ENCODE measurements around the gene ENDOG. TPM values are rescaled to one million over a fixed set of nuclear protein-coding genes. Genes with fewer than 3 reads are reported as not detected.
"Not testable (repeated sequence)": the region's sequence is repeated elsewhere in the genome, so short reads cannot be mapped to it uniquely, and the experiment has no call there.

Gene ENDOG
- total and polyA plus RNA-seq, 2 experiments from 2014 or later = 21.4 to 26.7 TPM

- Histone ChIP-seq H3K9me2 (ENCODE audit: insufficient read depth) (no peaks in the 10 kb centered on the region), H3F3A (ENCODE audit: insufficient read depth) (no peaks in the 10 kb centered on the region), H3K27ac (no peak overlapping the region), H3K9ac (no peak overlapping the region), H3K36me3 (ENCODE audit: low read depth) (no peaks in the 10 kb centered on the region), H3K4me3 (no peak overlapping the region), H4K20me1 (ENCODE audit: insufficient read depth) (no peaks in the 10 kb centered on the region), H3K9me3 (ENCODE audit: low read depth) (no peaks in the 10 kb centered on the region), H3K79me2 (ENCODE audit: insufficient read depth) (no peaks in the 10 kb centered on the region), H3K4me2 (ENCODE audit: unreplicated experiment) (no peak overlapping the region), H3K27me3 (replicated peaks; ENCODE audit: insufficient read depth) (no peaks in the 10 kb centered on the region), H3K4me1 (ENCODE audit: insufficient read depth) (no peaks in the 10 kb centered on the region), H2AFZ (no peak overlapping the region)
- TF ChIP-seq EZH2phosphoT487 (IDR thresholded peaks at IDR 0.05; ENCODE audit: insufficient read depth, low read depth) (no peak), EZH2 (IDR thresholded peaks at IDR 0.05; ENCODE audit: insufficient read depth, poor library complexity, severe bottlenecking) (no peak)
- no peak for DNase-seq
- 90 to 93% methylated on average over 7 of the region's 7 CpGs for WGBS, 2 experiments (ENCODE audit: low coverage in 1 of 2, low lambda C conversion rate in 2 of 2, missing lambda C conversion rate in 2 of 2)
- in situ Hi-C loops (cut with MboI) = no loop called here
These were observed 52.0 kb downstream of the ENDOG start for GRCh38 chr9:128870128-128870940.

GRCh38 chr9:128870941-128871265 lies 52.6 kb downstream of the ENDOG start:
- WGBS, 2 experiments (ENCODE audit: low coverage in 1 of 2, low lambda C conversion rate in 2 of 2, missing lambda C conversion rate in 2 of 2) = 91 to 94% methylated on average over 7 of the region's 7 CpGs
- H3K36me3 ChIP-seq (ENCODE audit: low read depth); H3K27ac ChIP-seq; H3K9me3 ChIP-seq (ENCODE audit: low read depth); H2AFZ ChIP-seq; H4K20me1 ChIP-seq (ENCODE audit: insufficient read depth); H3F3A ChIP-seq (ENCODE audit: insufficient read depth); H3K4me2 ChIP-seq (ENCODE audit: unreplicated experiment); in situ Hi-C loops (cut with MboI); H3K79me2 ChIP-seq (ENCODE audit: insufficient read depth); H3K9ac ChIP-seq; DNase-seq; H3K9me2 ChIP-seq (ENCODE audit: insufficient read depth); H3K27me3 ChIP-seq (replicated peaks; ENCODE audit: insufficient read depth); H3K4me1 ChIP-seq (ENCODE audit: insufficient read depth); H3K4me3 ChIP-seq: not testable (repeated sequence)

Other genes starting within 250 kb of the ENDOG start
- gene DYNC2I2, start 161.7 kb upstream of the ENDOG start, total RNA-seq (2014; rRNA removed; shearing (Covaris generic)) = 64.5 and 93.1 TPM in 2 replicates
- gene DYNC2I2, start 161.7 kb upstream of the ENDOG start, polyA plus RNA-seq (2016; fragmentation: Nextera tagmentation; extraction: Ambion mirVana) = 58.8 and 60.8 TPM in 2 replicates
- 263 and 283 TPM in 2 replicates for gene SET, start 129.3 kb upstream of the ENDOG start, total RNA-seq (2014; rRNA removed; shearing (Covaris generic))
- 175 and 183 TPM in 2 replicates for gene SET, start 129.3 kb upstream of the ENDOG start, polyA plus RNA-seq (2016; fragmentation: Nextera tagmentation; extraction: Ambion mirVana)
- gene PKN3, start 116.0 kb upstream of the ENDOG start, total RNA-seq (2014; rRNA removed; shearing (Covaris generic)) = 0.89 and 2.1 TPM in 2 replicates
- 0.68 and 0.95 TPM in 2 replicates for gene PKN3, start 116.0 kb upstream of the ENDOG start, polyA plus RNA-seq (2016; fragmentation: Nextera tagmentation; extraction: Ambion mirVana)
- 48.1 and 65.1 TPM in 2 replicates for gene ZDHHC12, start 94.4 kb upstream of the ENDOG start, total RNA-seq (2014; rRNA removed; shearing (Covaris generic))
- 41.6 and 44.0 TPM in 2 replicates for gene ZDHHC12, start 94.4 kb upstream of the ENDOG start, polyA plus RNA-seq (2016; fragmentation: Nextera tagmentation; extraction: Ambion mirVana)
- 28.9 and 61.7 TPM in 2 replicates for gene ZER1, start 46.6 kb upstream of the ENDOG start, total RNA-seq (2014; rRNA removed; shearing (Covaris generic))
- 18.7 and 20.0 TPM in 2 replicates for gene ZER1, start 46.6 kb upstream of the ENDOG start, polyA plus RNA-seq (2016; fragmentation: Nextera tagmentation; extraction: Ambion mirVana)
- 15.7 and 17.3 TPM in 2 replicates for gene TBC1D13, start 31.2 kb upstream of the ENDOG start, total RNA-seq (2014; rRNA removed; shearing (Covaris generic))
- 21.9 and 25.3 TPM in 2 replicates for gene TBC1D13, start 31.2 kb upstream of the ENDOG start, polyA plus RNA-seq (2016; fragmentation: Nextera tagmentation; extraction: Ambion mirVana)
- gene SPOUT1, start 11.3 kb downstream of the ENDOG start, total RNA-seq (2014; rRNA removed; shearing (Covaris generic)) = 15.9 and 53.0 TPM in 2 replicates
- 43.0 and 46.4 TPM in 2 replicates for gene SPOUT1, start 11.3 kb downstream of the ENDOG start, polyA plus RNA-seq (2016; fragmentation: Nextera tagmentation; extraction: Ambion mirVana)
- gene KYAT1, start 63.5 kb downstream of the ENDOG start, total RNA-seq (2014; rRNA removed; shearing (Covaris generic)) = 5.1 and 5.8 TPM in 2 replicates
- 4.4 and 5.5 TPM in 2 replicates for gene KYAT1, start 63.5 kb downstream of the ENDOG start, polyA plus RNA-seq (2016; fragmentation: Nextera tagmentation; extraction: Ambion mirVana)
- gene LRRC8A, start 63.6 kb downstream of the ENDOG start, total RNA-seq (2014; rRNA removed; shearing (Covaris generic)) = 35.2 and 37.9 TPM in 2 replicates
- gene LRRC8A, start 63.6 kb downstream of the ENDOG start, polyA plus RNA-seq (2016; fragmentation: Nextera tagmentation; extraction: Ambion mirVana) = 35.6 and 36.5 TPM in 2 replicates
- 4.4 and 4.7 TPM in 2 replicates for gene PHYHD1, start 102.5 kb downstream of the ENDOG start, total RNA-seq (2014; rRNA removed; shearing (Covaris generic))
- gene PHYHD1, start 102.5 kb downstream of the ENDOG start, polyA plus RNA-seq (2016; fragmentation: Nextera tagmentation; extraction: Ambion mirVana) = 7.4 and 8.6 TPM in 2 replicates
- 31.1 and 36.1 TPM in 2 replicates for gene DOLK, start 129.1 kb downstream of the ENDOG start, total RNA-seq (2014; rRNA removed; shearing (Covaris generic))
- gene DOLK, start 129.1 kb downstream of the ENDOG start, polyA plus RNA-seq (2016; fragmentation: Nextera tagmentation; extraction: Ambion mirVana) = 29.6 and 31.7 TPM in 2 replicates
- 45.9 and 57.0 TPM in 2 replicates for gene NUP188, start 129.2 kb downstream of the ENDOG start, total RNA-seq (2014; rRNA removed; shearing (Covaris generic))
- gene NUP188, start 129.2 kb downstream of the ENDOG start, polyA plus RNA-seq (2016; fragmentation: Nextera tagmentation; extraction: Ambion mirVana) = 24.9 and 25.7 TPM in 2 replicates
- gene SH3GLB2, start 209.8 kb downstream of the ENDOG start, total RNA-seq (2014; rRNA removed; shearing (Covaris generic)) = 57.3 and 84.9 TPM in 2 replicates
- gene SH3GLB2, start 209.8 kb downstream of the ENDOG start, polyA plus RNA-seq (2016; fragmentation: Nextera tagmentation; extraction: Ambion mirVana) = 27.7 and 30.9 TPM in 2 replicates
- 31.6 and 35.1 TPM in 2 replicates for gene MIGA2, start 218.1 kb downstream of the ENDOG start, total RNA-seq (2014; rRNA removed; shearing (Covaris generic))
- 10.7 and 12.4 TPM in 2 replicates for gene MIGA2, start 218.1 kb downstream of the ENDOG start, polyA plus RNA-seq (2016; fragmentation: Nextera tagmentation; extraction: Ambion mirVana)

Measured in GM23248 (cell line).